ENCODE measurements around the gene BDP1.
"Not testable (repeated sequence)": the region's sequence is repeated elsewhere in the genome, so short reads cannot be mapped to it uniquely, and the experiment has no call there.

Gene BDP1

GRCh38 chr5:71551582-71551981 lies 96.1 kb downstream of the BDP1 start:
- in situ Hi-C loops (cut with MboI; ENCODE audit: low pct_unique_long_range_greater_than_20kb, low sequenced_read_pairs); DNase-seq: not testable (repeated sequence)

DNA sequence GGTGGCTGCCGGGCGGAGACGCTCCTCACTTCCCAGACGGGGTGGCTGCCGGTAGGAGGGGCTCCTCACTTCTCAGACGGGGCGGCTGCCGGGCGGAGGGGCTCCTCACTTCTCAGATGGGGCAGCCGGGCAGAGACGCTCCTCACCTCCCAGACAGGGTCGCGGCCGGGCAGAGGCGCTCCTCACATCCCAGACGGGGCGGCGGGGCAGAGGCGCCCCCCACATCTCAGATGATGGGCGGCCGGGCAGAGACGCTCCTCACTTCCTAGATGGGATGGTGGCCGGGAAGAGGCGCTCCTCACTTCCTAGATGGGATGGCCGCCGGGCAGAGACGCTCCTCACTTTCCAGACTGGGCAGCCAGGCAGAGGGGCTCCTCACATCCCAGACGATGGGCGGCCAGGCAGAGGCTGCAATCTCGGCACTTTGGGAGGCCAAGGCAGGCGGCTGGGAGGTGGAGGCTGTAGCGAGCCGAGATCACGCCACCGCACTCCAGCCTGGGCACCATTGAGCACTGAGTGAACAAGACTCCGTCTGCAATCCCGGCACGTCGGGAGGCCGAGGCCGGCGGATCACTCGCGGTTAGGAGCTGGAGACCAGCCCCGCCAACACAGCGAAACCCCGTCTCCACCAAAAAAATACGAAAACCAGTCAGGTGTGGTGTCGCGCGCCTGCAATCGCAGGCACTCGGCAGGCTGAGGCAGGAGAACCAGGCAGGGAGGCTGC lies 96.7 kb downstream of the BDP1 start:
- DNase-seq; in situ Hi-C loops (cut with MboI; ENCODE audit: low pct_unique_long_range_greater_than_20kb, low sequenced_read_pairs): not testable (repeated sequence)

DNA sequence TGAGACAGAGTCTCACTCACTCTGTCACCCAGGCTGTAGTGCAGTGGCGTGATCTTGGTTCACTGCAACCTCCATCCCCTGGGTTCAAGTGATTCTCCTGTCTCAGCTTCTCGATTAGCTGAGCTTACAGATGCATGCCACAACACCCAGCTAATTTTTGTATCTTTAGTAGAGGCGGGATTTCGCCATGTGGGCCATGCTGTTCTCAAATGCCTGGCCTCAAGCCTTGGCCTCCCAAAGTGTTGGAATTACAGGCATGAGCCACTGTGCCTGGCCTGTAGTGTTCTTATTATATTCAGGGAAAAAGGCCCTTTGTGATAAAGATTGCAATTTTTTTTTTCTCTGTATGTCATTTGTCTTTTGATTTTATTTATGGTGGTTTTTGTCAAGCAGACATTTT lies 107.7 kb downstream of the BDP1 start:
- in situ Hi-C loops (cut with MboI; ENCODE audit: low pct_unique_long_range_greater_than_20kb, low sequenced_read_pairs), result no loop called here
- DNase-seq, result no peak

GRCh38 chr5:71564895-71565294 lies 109.4 kb downstream of the BDP1 start:
- in situ Hi-C loops (cut with MboI; ENCODE audit: low pct_unique_long_range_greater_than_20kb, low sequenced_read_pairs), result no loop called here
- DNase-seq, result no peak

- in situ Hi-C loops (cut with MboI; ENCODE audit: low pct_unique_long_range_greater_than_20kb, low sequenced_read_pairs), result no loop called here
- DNase-seq, result no peak
Observed at GRCh38 chr5:71569748-71570509, 114.5 kb downstream of the BDP1 start.

DNA sequence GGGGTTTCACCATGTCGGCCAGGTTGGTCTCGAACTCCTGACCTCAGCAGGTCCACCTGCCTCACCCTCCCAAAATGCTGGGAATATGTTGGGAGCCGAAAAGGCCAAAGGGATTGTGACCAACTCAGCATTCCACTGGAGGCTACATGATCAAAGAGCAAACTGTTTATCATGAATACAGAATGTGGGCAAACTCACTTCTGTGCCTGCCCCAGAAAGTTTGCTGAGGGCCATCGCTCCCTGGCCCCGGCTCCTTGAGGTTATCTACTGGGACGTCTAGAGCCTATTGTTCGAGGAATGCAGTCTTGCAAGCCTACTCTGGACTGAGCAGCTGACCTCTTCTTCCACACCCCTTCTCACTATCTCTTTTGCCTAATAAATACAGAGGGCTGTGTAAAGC lies 116.4 kb downstream of the BDP1 start:
- in situ Hi-C loops (cut with MboI; ENCODE audit: low pct_unique_long_range_greater_than_20kb, low sequenced_read_pairs); DNase-seq: not testable (repeated sequence)

- no peak for DNase-seq
- in situ Hi-C loops (cut with MboI; ENCODE audit: low pct_unique_long_range_greater_than_20kb, low sequenced_read_pairs), result no loop called here
Observed at GRCh38 chr5:71573591-71573990, 118.1 kb downstream of the BDP1 start.

DNA sequence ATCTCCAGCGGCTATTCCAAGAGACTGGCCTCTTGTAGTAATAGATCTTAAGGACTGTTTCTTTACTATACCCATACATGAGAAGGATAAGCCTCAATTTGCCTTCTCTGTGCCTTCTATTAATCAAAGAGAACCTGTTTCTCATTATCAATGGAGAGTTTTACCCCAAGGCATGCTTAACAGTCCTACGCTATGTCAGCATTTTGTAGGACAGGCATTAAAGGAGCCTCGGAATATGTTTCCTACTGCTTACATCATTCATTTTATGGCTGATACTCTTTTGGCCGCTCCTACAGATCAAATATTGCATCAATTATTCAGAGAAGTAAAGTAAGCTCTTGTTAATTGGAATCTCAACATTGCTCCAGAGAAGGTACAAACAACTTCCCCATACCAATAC lies 120.1 kb downstream of the BDP1 start:
- DNase-seq; in situ Hi-C loops (cut with MboI; ENCODE audit: low pct_unique_long_range_greater_than_20kb, low sequenced_read_pairs): not testable (repeated sequence)

- in situ Hi-C loops (cut with MboI; ENCODE audit: low pct_unique_long_range_greater_than_20kb, low sequenced_read_pairs), result no loop called here
Observed at GRCh38 chr5:71576241-71576640, 120.8 kb downstream of the BDP1 start.

DNA sequence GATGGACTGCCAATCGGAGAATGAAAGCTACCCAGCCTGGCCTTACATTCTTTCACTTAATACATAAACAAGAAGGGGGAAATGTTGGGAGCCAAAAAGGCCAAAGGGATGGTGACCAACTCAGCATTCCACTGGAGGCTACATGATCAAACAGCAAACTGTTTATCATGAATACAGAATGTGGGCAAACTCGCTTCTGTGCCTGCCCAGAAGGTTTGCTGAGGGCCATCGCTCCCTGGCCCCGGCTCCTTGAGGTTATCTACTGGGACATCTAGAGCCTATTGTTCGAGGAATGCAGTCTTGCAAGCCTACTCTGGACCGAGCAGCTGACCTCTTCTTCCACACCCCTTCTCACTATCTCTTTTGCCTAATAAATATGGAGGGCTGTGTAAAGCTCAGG lies 122.4 kb downstream of the BDP1 start:
- in situ Hi-C loops (cut with MboI; ENCODE audit: low pct_unique_long_range_greater_than_20kb, low sequenced_read_pairs); DNase-seq: not testable (repeated sequence)

More at GRCh38 chr5:71576241-71576640, 120.8 kb downstream of the BDP1 start:
- no peak for DNase-seq

DNA sequence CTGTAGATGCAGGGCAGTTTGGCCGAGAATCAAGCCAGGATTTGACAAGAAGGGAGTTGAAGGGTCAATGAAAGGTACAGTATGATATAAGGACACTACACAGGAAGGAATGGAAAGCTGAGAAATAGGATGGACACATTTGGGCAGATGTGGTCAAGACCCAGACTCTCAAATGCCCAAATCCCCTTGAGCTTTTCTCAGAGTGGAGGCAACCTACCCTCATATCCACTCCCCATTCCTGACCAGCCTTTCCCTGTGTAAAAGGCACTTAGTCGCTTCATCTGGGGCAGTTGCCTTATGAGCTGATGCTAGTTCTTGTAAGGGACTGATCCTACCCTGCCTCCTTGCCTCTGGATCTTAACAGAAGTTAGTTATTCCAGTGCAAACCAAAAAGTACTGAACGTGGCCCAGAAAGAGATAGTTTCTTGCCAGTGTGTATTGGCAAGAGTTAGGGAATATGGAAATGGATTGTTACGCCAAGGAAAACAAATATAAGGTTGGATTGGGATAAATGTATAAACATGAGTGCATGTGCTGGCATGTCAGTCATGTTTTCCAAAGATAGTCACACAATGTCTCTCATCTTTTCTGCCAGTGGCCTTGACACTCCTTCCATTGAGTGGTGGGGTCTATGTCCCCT lies 127.6 kb downstream of the BDP1 start:
- DNase-seq, result no peak
- in situ Hi-C loops (cut with MboI; ENCODE audit: low pct_unique_long_range_greater_than_20kb, low sequenced_read_pairs), result no loop called here

- in situ Hi-C loops (cut with MboI; ENCODE audit: low pct_unique_long_range_greater_than_20kb, low sequenced_read_pairs), result no loop called here
- DNase-seq, result no peak
Observed at GRCh38 chr5:71586052-71586940, 130.8 kb downstream of the BDP1 start.

DNA sequence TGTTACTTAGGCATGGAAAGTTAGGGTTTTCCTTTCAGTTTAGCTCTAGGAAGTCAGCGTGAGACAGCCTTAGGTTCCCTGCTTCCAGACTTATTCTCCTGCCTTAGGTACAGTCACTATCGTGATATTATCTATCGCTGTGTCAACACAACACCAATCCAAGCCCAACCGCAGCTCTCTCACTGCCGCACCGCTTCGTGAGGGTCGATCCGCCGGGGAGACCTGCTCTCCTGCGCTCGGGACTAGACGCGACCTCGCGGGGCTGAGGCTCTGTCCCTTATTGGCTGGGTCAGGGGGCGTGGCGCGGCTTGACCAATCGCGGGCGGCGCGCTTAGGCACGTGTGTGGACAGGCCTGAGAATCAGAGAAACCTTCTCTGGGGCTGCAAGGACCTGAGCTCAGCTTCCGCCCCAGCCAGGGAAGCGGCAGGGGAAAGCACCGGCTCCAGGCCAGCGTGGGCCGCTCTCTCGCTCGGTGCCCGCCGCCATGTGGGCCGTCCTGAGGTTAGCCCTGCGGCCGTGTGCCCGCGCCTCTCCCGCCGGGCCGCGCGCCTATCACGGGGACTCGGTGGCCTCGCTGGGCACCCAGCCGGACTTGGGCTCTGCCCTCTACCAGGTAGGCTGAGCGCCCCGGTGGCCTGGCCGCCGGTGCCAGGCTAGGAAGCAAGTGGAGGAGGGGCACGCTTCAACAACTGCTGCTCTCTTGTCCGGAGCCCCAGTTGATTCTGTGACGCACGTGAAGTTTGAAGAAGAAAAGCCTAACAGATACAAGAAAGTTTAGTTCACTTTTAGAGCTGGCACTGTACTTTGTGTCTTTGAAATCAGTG lies 131.7 kb downstream of the BDP1 start, which contains the start of gene MCCC2:
Gene MCCC2, plus strand, starts transcription at position 400 of the 825 bp plus-strand sequence. Its CDS starts 86 bp downstream, at position 486.
- in situ Hi-C loops (cut with MboI; ENCODE audit: low pct_unique_long_range_greater_than_20kb, low sequenced_read_pairs), result no loop called here
- peak; percentile 95 for DNase-seq

- in situ Hi-C loops (cut with MboI; ENCODE audit: low pct_unique_long_range_greater_than_20kb, low sequenced_read_pairs), result no loop called here
- DNase-seq, result no peak
Observed at GRCh38 chr5:71587766-71588532, 132.5 kb downstream of the BDP1 start.

DNA sequence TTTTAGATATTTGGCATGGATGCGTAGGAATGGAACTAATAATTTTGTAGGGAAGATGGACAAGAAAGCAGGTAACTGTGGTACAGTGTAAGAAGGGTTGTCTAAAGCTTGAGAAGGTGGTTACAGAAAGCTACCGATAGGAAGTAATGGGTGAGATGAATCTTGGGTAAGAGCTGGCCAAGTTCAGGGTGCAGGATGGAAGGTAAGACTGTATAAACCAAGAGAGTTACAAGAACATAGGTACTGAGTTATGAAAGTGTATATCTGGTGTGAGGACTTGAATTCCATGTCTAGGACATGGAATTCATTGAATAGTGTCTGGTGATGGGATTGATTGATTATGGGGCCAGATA lies 133.1 kb downstream of the BDP1 start:
- no peak for DNase-seq
- in situ Hi-C loops (cut with MboI; ENCODE audit: low pct_unique_long_range_greater_than_20kb, low sequenced_read_pairs), result no loop called here

- in situ Hi-C loops (cut with MboI; ENCODE audit: low pct_unique_long_range_greater_than_20kb, low sequenced_read_pairs), result no loop called here
- DNase-seq, result no peak
Observed at GRCh38 chr5:71589903-71590302, 134.5 kb downstream of the BDP1 start.

- in situ Hi-C loops (cut with MboI; ENCODE audit: low pct_unique_long_range_greater_than_20kb, low sequenced_read_pairs), result no loop called here
- DNase-seq, result no peak
Observed at GRCh38 chr5:71591100-71591499, 135.6 kb downstream of the BDP1 start.

DNA sequence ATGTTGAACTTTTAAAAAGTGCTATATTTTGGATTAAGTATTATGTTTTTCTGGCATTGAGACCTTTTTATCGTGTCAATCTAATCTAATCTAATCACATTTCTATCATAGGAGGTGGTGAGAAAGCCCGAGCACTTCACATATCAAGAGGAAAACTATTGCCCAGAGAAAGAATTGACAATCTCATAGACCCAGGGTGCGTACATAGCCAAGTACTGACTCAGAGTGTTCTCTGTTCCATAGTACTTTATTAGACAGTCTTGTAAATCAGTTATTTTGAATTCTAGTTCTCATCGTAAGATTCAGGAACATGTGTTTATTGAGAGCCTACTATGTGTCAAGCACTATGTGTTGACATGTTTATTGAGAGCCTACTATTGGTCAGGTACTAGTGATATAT lies 140.7 kb downstream of the BDP1 start:
- in situ Hi-C loops (cut with MboI; ENCODE audit: low pct_unique_long_range_greater_than_20kb, low sequenced_read_pairs), result no loop called here
- DNase-seq, result no peak
